Measurements from ENCODE around the gene DHRS4.
"Not testable (repeated sequence)": the region's sequence is repeated elsewhere in the genome, so short reads cannot be mapped to it uniquely, and the experiment has no call there.

Gene DHRS4

GRCh38 chr14:23941230-23941629, 12.3 kb upstream of the DHRS4 start:
- DNase-seq (ENCODE audit: low read depth) = no peak

GRCh38 chr14:23941669-23942068, 11.9 kb upstream of the DHRS4 start:
- DNase-seq (ENCODE audit: low read depth) = no peak

GRCh38 chr14:23942587-23942986, 11.0 kb upstream of the DHRS4 start:
- DNase-seq (ENCODE audit: low read depth) = no peak

GRCh38 chr14:23949069-23949468, 4.5 kb upstream of the DHRS4 start:
- DNase-seq (ENCODE audit: low read depth) = not testable (repeated sequence)

GRCh38 chr14:23950411-23951135, 3.0 kb upstream of the DHRS4 start:
- DNase-seq (ENCODE audit: low read depth) = no peak

- DNase-seq (ENCODE audit: low read depth) = not testable (repeated sequence)
Measured at GRCh38 chr14:23951136-23951466, 2.5 kb upstream of the DHRS4 start.

- DNase-seq (ENCODE audit: low read depth) = no peak
Measured at GRCh38 chr14:23951590-23952201, 1.9 kb upstream of the DHRS4 start.

GRCh38 chr14:23953116-23953463, 480 bp upstream of the DHRS4 start:
- not testable (repeated sequence) for DNase-seq (ENCODE audit: low read depth)

GRCh38 chr14:23954279-23954614, 677 bp downstream of the DHRS4 start:
- DNase-seq (ENCODE audit: low read depth) = not testable (repeated sequence)

GRCh38 chr14:23954965-23955364, 1.4 kb downstream of the DHRS4 start:
- not testable (repeated sequence) for DNase-seq (ENCODE audit: low read depth)

GRCh38 chr14:23955811-23956210, 2.2 kb downstream of the DHRS4 start:
- not testable (repeated sequence) for DNase-seq (ENCODE audit: low read depth)

GRCh38 chr14:23957913-23958569, 4.5 kb downstream of the DHRS4 start:
- DNase-seq (ENCODE audit: low read depth) = not testable (repeated sequence)

- DNase-seq (ENCODE audit: low read depth) = not testable (repeated sequence)
Measured at GRCh38 chr14:23960899-23961298, 7.3 kb downstream of the DHRS4 start.

- not testable (repeated sequence) for DNase-seq (ENCODE audit: low read depth)
Measured at GRCh38 chr14:23961704-23962103, 8.1 kb downstream of the DHRS4 start.

GRCh38 chr14:23969130-23969480, 15.5 kb downstream of the DHRS4 start:
- not testable (repeated sequence) for DNase-seq (ENCODE audit: low read depth)

GRCh38 chr14:23969481-23970282, 16.1 kb downstream of the DHRS4 start:
- peak; percentile 33 for DNase-seq (ENCODE audit: low read depth)

GRCh38 chr14:23970283-23970659, 16.7 kb downstream of the DHRS4 start:
- not testable (repeated sequence) for DNase-seq (ENCODE audit: low read depth)

- not testable (repeated sequence) for DNase-seq (ENCODE audit: low read depth)
Measured at GRCh38 chr14:23973178-23973577, 19.6 kb downstream of the DHRS4 start.

- not testable (repeated sequence) for DNase-seq (ENCODE audit: low read depth)
Measured at GRCh38 chr14:23974041-23974440, 20.5 kb downstream of the DHRS4 start.

- DNase-seq (ENCODE audit: low read depth) = not testable (repeated sequence)
Measured at GRCh38 chr14:23977208-23977607, 23.6 kb downstream of the DHRS4 start.

GRCh38 chr14:23981951-23982813, 28.6 kb downstream of the DHRS4 start:
- DNase-seq (ENCODE audit: low read depth) = not testable (repeated sequence)
